HL-60 (cell line): ENCODE data around the gene SLC16A12.
A peak's percentile ranks its signal among the peaks of the same experiment; 100 is the strongest.

Experiments used
- DNase-seq, 2 experiments: peaks; one replicate each; pipeline ENCODE4 v3.0.0-alpha.2; 2010 to 2020; ENCODE audit warnings: low read depth in 1 of 2, low spot score in 1 of 2
- H3K27ac ChIP-seq: fragments of 250-450 bp; sonication (Bioruptor Pico); replicated peaks from 2 replicates; pipeline ENCODE4 v1.5.1; 2020; ENCODE audit warnings: mild to moderate bottlenecking, moderate library complexity
- H3K27me3 ChIP-seq: fragments of 250-450 bp; sonication (Bioruptor Pico); 2 replicates; pipeline ENCODE4 v1.5.1; 2021; ENCODE audit warnings: mild to moderate bottlenecking, moderate library complexity; ENCODE audit not compliant: insufficient read depth, poor library complexity, severe bottlenecking
- H3K4me3 ChIP-seq: replicated peaks from 2 replicates; pipeline ENCODE4 v1.5.1; 2011; ENCODE audit warnings: mild to moderate bottlenecking, control low read depth, low read length; ENCODE audit not compliant: insufficient read depth
- GABPA ChIP-seq: IDR thresholded peaks from 2 replicates; pipeline ENCODE4 v1.6.1; 2012; ENCODE audit warnings: low read depth
- POLR2AphosphoS5 ChIP-seq: IDR thresholded peaks from 2 replicates; pipeline ENCODE4 v1.6.1; 2012; ENCODE audit warnings: low read depth
- SPI1 ChIP-seq: IDR thresholded peaks from 2 replicates; pipeline ENCODE4 v1.6.1; 2012; ENCODE audit warnings: low read depth, mild to moderate bottlenecking, borderline replicate concordance
- TF ChIP-seq, protein P1 (sequence below): IDR thresholded peaks from 2 replicates; pipeline ENCODE4 v1.6.1; 2012; ENCODE audit warnings: low read depth; ENCODE audit not compliant: insufficient replicate concordance
- TF ChIP-seq, protein P2 (sequence below): IDR thresholded peaks from one replicate; pipeline ENCODE4 v1.5.1; 2011; ENCODE audit warnings: low read length, control low read depth, inconsistent platforms; ENCODE audit not compliant: insufficient read depth

The SLC16A12 gene

DNA sequence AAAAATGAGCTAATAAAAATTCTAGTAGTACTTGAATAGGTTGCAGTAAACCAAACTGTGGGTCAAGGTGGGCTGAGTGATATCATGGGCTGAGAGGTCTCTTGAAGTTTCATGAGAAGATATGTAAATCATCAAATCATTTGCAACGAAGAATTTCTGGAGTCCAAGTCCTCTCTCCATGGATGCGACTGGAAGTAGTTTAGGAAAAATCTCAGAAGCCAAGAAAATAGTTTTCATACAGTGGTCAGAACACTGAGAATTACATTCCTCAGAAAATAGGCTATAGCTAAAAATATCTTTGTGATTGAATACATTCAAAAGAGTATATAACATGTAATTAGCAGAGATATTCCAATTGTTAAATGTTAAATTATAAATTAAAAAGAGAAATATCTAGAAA, 146.6 kb downstream of the SLC16A12 start:
- no peaks in the 10 kb centered on the region for H3K27me3 ChIP-seq
- TF ChIP-seq GABPA (no peak), SPI1 (no peak), POLR2AphosphoS5 (no peak)
- TF ChIP-seq, protein P1, sequence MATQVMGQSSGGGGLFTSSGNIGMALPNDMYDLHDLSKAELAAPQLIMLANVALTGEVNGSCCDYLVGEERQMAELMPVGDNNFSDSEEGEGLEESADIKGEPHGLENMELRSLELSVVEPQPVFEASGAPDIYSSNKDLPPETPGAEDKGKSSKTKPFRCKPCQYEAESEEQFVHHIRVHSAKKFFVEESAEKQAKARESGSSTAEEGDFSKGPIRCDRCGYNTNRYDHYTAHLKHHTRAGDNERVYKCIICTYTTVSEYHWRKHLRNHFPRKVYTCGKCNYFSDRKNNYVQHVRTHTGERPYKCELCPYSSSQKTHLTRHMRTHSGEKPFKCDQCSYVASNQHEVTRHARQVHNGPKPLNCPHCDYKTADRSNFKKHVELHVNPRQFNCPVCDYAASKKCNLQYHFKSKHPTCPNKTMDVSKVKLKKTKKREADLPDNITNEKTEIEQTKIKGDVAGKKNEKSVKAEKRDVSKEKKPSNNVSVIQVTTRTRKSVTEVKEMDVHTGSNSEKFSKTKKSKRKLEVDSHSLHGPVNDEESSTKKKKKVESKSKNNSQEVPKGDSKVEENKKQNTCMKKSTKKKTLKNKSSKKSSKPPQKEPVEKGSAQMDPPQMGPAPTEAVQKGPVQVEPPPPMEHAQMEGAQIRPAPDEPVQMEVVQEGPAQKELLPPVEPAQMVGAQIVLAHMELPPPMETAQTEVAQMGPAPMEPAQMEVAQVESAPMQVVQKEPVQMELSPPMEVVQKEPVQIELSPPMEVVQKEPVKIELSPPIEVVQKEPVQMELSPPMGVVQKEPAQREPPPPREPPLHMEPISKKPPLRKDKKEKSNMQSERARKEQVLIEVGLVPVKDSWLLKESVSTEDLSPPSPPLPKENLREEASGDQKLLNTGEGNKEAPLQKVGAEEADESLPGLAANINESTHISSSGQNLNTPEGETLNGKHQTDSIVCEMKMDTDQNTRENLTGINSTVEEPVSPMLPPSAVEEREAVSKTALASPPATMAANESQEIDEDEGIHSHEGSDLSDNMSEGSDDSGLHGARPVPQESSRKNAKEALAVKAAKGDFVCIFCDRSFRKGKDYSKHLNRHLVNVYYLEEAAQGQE, result no peak
- TF ChIP-seq, protein P2, sequence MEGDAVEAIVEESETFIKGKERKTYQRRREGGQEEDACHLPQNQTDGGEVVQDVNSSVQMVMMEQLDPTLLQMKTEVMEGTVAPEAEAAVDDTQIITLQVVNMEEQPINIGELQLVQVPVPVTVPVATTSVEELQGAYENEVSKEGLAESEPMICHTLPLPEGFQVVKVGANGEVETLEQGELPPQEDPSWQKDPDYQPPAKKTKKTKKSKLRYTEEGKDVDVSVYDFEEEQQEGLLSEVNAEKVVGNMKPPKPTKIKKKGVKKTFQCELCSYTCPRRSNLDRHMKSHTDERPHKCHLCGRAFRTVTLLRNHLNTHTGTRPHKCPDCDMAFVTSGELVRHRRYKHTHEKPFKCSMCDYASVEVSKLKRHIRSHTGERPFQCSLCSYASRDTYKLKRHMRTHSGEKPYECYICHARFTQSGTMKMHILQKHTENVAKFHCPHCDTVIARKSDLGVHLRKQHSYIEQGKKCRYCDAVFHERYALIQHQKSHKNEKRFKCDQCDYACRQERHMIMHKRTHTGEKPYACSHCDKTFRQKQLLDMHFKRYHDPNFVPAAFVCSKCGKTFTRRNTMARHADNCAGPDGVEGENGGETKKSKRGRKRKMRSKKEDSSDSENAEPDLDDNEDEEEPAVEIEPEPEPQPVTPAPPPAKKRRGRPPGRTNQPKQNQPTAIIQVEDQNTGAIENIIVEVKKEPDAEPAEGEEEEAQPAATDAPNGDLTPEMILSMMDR, result no peak
- H3K27ac ChIP-seq, result no peak overlapping the region
- DNase-seq, result no peak
- no peak overlapping the region for H3K4me3 ChIP-seq

DNA sequence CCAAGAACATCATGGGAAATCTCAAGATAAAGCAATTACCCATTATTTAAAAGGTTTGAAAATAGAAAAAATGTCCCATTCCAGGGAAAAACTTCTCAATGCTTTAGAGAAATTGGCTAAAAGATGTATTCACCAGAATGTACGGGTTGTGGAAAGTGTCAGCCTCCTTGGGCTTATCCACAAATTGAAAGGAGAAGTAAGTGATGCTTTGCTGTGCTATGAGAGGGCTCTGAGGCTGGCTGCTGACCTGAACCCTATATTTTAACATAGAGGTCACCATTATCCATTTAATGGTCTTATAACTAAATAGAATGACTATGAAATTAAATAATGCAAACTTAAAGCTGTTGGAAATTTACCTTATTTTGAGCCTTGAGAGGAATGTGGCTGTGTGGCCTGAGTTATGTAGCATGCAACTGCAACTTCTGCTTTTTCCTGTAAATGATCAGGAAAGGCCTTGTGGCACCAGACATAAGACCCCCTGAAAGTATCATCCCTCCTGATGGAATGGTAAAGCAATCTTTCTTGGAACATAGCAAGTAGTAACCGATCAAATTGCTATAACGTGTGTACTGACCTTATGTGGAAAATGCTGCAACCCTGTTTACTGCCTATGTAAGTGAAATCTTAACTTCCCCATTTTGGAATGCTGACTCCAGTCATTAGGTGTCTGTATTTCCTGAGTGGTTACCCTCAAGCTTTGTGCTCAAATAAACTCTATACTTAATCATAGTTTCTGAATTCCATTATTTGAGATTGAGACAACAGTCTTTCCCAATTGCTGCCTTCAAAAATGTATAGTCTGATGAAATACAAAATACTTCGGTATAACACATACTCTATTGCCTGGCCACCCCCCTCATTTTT, 150.7 kb downstream of the SLC16A12 start:
- Histone ChIP-seq H3K4me3 (no peak overlapping the region), H3K27ac (no peak overlapping the region), H3K27me3 (no peaks in the 10 kb centered on the region)
- TF ChIP-seq SPI1 (no peak), POLR2AphosphoS5 (no peak), GABPA (no peak)
- TF ChIP-seq, protein P2, result no peak
- TF ChIP-seq, protein P1, result no peak
- peak in 1 of 2 experiments; percentile 55 for DNase-seq

DNA sequence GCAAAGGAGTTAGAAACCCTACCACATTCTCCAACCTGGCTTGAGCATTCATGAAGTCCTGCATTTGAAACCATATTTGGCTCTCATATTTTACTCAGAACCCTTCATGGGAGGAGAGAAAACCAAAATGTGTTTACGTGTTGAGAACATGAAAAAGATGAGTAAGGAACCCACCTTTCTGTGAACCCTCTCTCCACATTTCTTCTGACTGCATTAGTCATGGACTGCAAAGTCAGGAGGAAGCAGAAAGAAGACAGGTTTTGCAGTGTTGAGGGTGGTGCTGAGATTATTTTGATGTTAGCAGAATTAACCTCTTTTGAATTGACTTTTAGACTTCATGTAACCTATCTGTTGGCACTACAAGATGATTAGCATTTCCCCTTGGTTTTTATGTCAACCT, 152.6 kb downstream of the SLC16A12 start:
- no peak overlapping the region for H3K4me3 ChIP-seq
- TF ChIP-seq POLR2AphosphoS5, result no peak
- TF ChIP-seq, protein P1, result no peak
- TF ChIP-seq, protein P2, result no peak
- no peak for TF ChIP-seq SPI1
- TF ChIP-seq GABPA, result no peak
- no peaks in the 10 kb centered on the region for H3K27me3 ChIP-seq
- H3K27ac ChIP-seq, result no peak overlapping the region
- no peak for DNase-seq
